ENCODE results near the gene CEP112. TPM values are rescaled to one million over a fixed set of nuclear protein-coding genes. Genes with fewer than 3 reads are reported as not detected.

Gene CEP112
- total RNA-seq, 1 donor from 2014 or later = 3.8 TPM

- ChIA-PET CTCF (no interaction called here), POLR2A (no interaction called here)
- no peak for TF ChIP-seq CTCF (IDR thresholded peaks at IDR 0.05)
- H3K27ac Mint-ChIP-seq = no peak overlapping the region
- H3K4me1 Mint-ChIP-seq = no peaks in the 10 kb centered on the region
- H3K9me3 Mint-ChIP-seq = peaks cover 16% of the 10 kb centered on the region
- intact Hi-C loops (cut with micrococcal nuclease) = no loop called here
- ATAC-seq (ENCODE audit: low read depth) = no peak
- no peak overlapping the region for H3K4me3 Mint-ChIP-seq
- H3K27me3 Mint-ChIP-seq = no peaks in the 10 kb centered on the region
- DNase-seq = no peak
- no peaks in the 10 kb centered on the region for H3K36me3 Mint-ChIP-seq (ENCODE audit: low read depth)
Measured at GRCh38 chr17:65797809-65798208, 394.1 kb downstream of the CEP112 start.

- intact Hi-C loops (cut with micrococcal nuclease) = no loop called here
- Mint-ChIP-seq H3K9me3 (peaks cover 12% of the 10 kb centered on the region), H3K4me3 (no peak overlapping the region), H3K36me3 (ENCODE audit: low read depth) (no peaks in the 10 kb centered on the region), H3K27ac (no peak overlapping the region), H3K27me3 (no peaks in the 10 kb centered on the region), H3K4me1 (no peaks in the 10 kb centered on the region)
- ChIA-PET CTCF (no interaction called here), POLR2A (no interaction called here)
- TF ChIP-seq CTCF (IDR thresholded peaks at IDR 0.05) = no peak
- ATAC-seq (ENCODE audit: low read depth) (no peak), DNase-seq (no peak)
Measured at GRCh38 chr17:65797101-65797500, 394.8 kb downstream of the CEP112 start.

- intact Hi-C loops (cut with micrococcal nuclease) = no loop called here
- DNase-seq = no peak
- Mint-ChIP-seq H3K4me1 (no peaks in the 10 kb centered on the region), H3K36me3 (ENCODE audit: low read depth) (no peaks in the 10 kb centered on the region), H3K27me3 (no peaks in the 10 kb centered on the region), H3K4me3 (no peak overlapping the region), H3K9me3 (no peaks in the 10 kb centered on the region), H3K27ac (no peak overlapping the region)
- no peak for TF ChIP-seq CTCF (IDR thresholded peaks at IDR 0.05)
- ChIA-PET POLR2A (no interaction called here), CTCF (no interaction called here)
- no peak for ATAC-seq (ENCODE audit: low read depth)
Measured at GRCh38 chr17:65794572-65794971, 397.4 kb downstream of the CEP112 start.

- no peak overlapping the region for H3K27ac Mint-ChIP-seq
- H3K4me1 Mint-ChIP-seq = no peaks in the 10 kb centered on the region
- intact Hi-C loops (cut with micrococcal nuclease) = no loop called here
- ATAC-seq (ENCODE audit: low read depth) (no peak), DNase-seq (no peak)
- no peaks in the 10 kb centered on the region for H3K36me3 Mint-ChIP-seq (ENCODE audit: low read depth)
- no peak for TF ChIP-seq CTCF (IDR thresholded peaks at IDR 0.05)
- H3K27me3 Mint-ChIP-seq = no peaks in the 10 kb centered on the region
- H3K4me3 Mint-ChIP-seq = no peak overlapping the region
- ChIA-PET POLR2A (no interaction called here), CTCF (no interaction called here)
- no peaks in the 10 kb centered on the region for H3K9me3 Mint-ChIP-seq
Measured at GRCh38 chr17:65790241-65790640, 401.7 kb downstream of the CEP112 start.

- H3K36me3 Mint-ChIP-seq (ENCODE audit: low read depth) = no peaks in the 10 kb centered on the region
- H3K27me3 Mint-ChIP-seq = no peaks in the 10 kb centered on the region
- no peak for TF ChIP-seq CTCF (IDR thresholded peaks at IDR 0.05)
- H3K27ac Mint-ChIP-seq = no peak overlapping the region
- ATAC-seq (ENCODE audit: low read depth) (no peak), DNase-seq (no peak)
- CTCF ChIA-PET = no interaction called here
- intact Hi-C loops (cut with micrococcal nuclease) = no loop called here
- H3K4me3 Mint-ChIP-seq = no peak overlapping the region
- no peaks in the 10 kb centered on the region for H3K9me3 Mint-ChIP-seq
- POLR2A ChIA-PET = no interaction called here
- H3K4me1 Mint-ChIP-seq = no peaks in the 10 kb centered on the region
Measured at GRCh38 chr17:65787503-65787902, 404.4 kb downstream of the CEP112 start.

Data from activated B cell treated with CpG ODN at 0.5 μM for 24 hours (primary cell).